HPDE6-E6E7 (cell line): Measurements from ENCODE around the gene MAP4.

Experiments used
- DNase-seq: peaks from one replicate; pipeline ENCODE4 v3.0.0; 2011; ENCODE audit warnings: missing footprints; ENCODE audit errors: extremely low spot score

The MAP4 gene

GRCh38 chr3:47867451-47868044, 148.7 kb downstream of the MAP4 start:
- DNase-seq, result no peak

GRCh38 chr3:47865192-47865591, 151.0 kb downstream of the MAP4 start:
- no peak for DNase-seq

- DNase-seq, result no peak
These were observed 152.7 kb downstream of the MAP4 start for GRCh38 chr3:47863391-47864128.

- no peak for DNase-seq
These were observed 156.1 kb downstream of the MAP4 start for GRCh38 chr3:47859956-47860605.

GRCh38 chr3:47857151-47857550, 159.1 kb downstream of the MAP4 start:
- DNase-seq, result no peak

- no peak for DNase-seq
These were observed 159.5 kb downstream of the MAP4 start for GRCh38 chr3:47856669-47857068.

GRCh38 chr3:47855461-47856383, 160.5 kb downstream of the MAP4 start:
- no peak for DNase-seq

- no peak for DNase-seq
These were observed 161.3 kb downstream of the MAP4 start for GRCh38 chr3:47854720-47855455.

- no peak for DNase-seq
These were observed 161.9 kb downstream of the MAP4 start for GRCh38 chr3:47854267-47854666.

GRCh38 chr3:47852604-47853602, 163.3 kb downstream of the MAP4 start:
- DNase-seq, result no peak

- no peak for DNase-seq
These were observed 164.2 kb downstream of the MAP4 start for GRCh38 chr3:47851888-47852603.

- no peak for DNase-seq
These were observed 165.4 kb downstream of the MAP4 start for GRCh38 chr3:47850564-47851410.

- DNase-seq, result no peak
These were observed 166.3 kb downstream of the MAP4 start for GRCh38 chr3:47849699-47850563.

GRCh38 chr3:47849186-47849698, 167.0 kb downstream of the MAP4 start:
- no peak for DNase-seq

GRCh38 chr3:47848599-47849117, 167.6 kb downstream of the MAP4 start:
- no peak for DNase-seq

GRCh38 chr3:47847801-47848518, 168.3 kb downstream of the MAP4 start:
- no peak for DNase-seq
